A549 (cell line): ENCODE measurements around the gene CDKN3. TPM values are rescaled to one million over a fixed set of nuclear protein-coding genes. Genes with fewer than 3 reads are reported as not detected.
A peak's percentile ranks its signal among the peaks of the same experiment; 100 is the strongest.

Source experiments
- ATAC-seq, 2 experiments: fragments of 200-7000 bp in 1 of 2; fragments of >200 bp in 1 of 2; cut with Nextera tagmentation in 1 of 2; cut with Tn5 transposase in 1 of 2; 3 replicates each; pipeline versions ENCODE4 v1.8.0 to v1.9.1; 2018 to 2020; ENCODE audit warnings: mild to moderate bottlenecking in 1 of 2, moderate library complexity in 1 of 2
- CTCF ChIA-PET: fragments of 300-600 bp; sonication (Branson Sonifier 250); formaldehyde crosslinking; extraction: SDS; loops from one replicate; lab custom pipeline; 2021; ENCODE audit warnings: antibody characterized with exemption, inconsistent platforms; lab: Yijun Ruan, JAX
- POLR2A ChIA-PET: fragments of 350-600 bp; formaldehyde crosslinking; extraction: SDS; loops from one replicate; lab custom pipeline; 2021; ENCODE audit warnings: antibody characterized with exemption, inconsistent platforms; lab: Yijun Ruan, JAX
- DNase-seq, 2 experiments: peaks; one replicate each; pipeline versions ENCODE4 v3.0.0 to v3.0.0-alpha.2; 2011 to 2016; ENCODE audit warnings: low read depth in 1 of 2, low spot score in 1 of 2
- FAIRE-seq: peaks from 2 replicates; lab custom pipeline; 2011; peaks lifted over from hg19 to GRCh38; lab: Jason Lieb, UNC
- H3K27ac ChIP-seq, 2 experiments: fragments of >200 bp; sonication (Bioruptor Twin); formaldehyde crosslinking; 3 replicates each; pipeline ENCODE4 v1.5.1; 2016 to 2017
- H3K4me1 ChIP-seq: fragments of >200 bp; sonication (Bioruptor Twin); formaldehyde crosslinking; 3 replicates; pipeline ENCODE4 v1.6.1; 2016
- H3K4me2 ChIP-seq: fragments of >200 bp; sonication (Bioruptor Twin); formaldehyde crosslinking; 3 replicates; pipeline ENCODE4 v1.6.1; 2016
- H3K4me3 ChIP-seq: fragments of >200 bp; sonication (Bioruptor Twin); formaldehyde crosslinking; 3 replicates; pipeline ENCODE4 v1.5.1; 2016
- H3K9me3 ChIP-seq: fragments of >200 bp; sonication (Bioruptor Twin); formaldehyde crosslinking; 3 replicates; pipeline ENCODE4 v1.6.1; 2016
- ATOH8 ChIP-seq: fragments of 250-450 bp; sonication (Bioruptor Pico); IDR thresholded peaks from 2 replicates; pipeline ENCODE4 v1.5.0; 2020; ENCODE audit warnings: low read depth, mild to moderate bottlenecking, moderate library complexity
- CBX8 ChIP-seq: fragments of 200-600 bp; sonication (generic); IDR thresholded peaks from 2 replicates; pipeline ENCODE4 v1.6.1; 2016
- CEBPB ChIP-seq, 2 experiments: fragments of >200 bp in 1 of 2; sonication (Bioruptor Twin) in 1 of 2; formaldehyde crosslinking in 1 of 2; IDR thresholded peaks; 2 replicates each; pipeline ENCODE4 v1.6.1; 2012 to 2016
- EHMT2 ChIP-seq: fragments of 200-600 bp; sonication (generic); IDR thresholded peaks from 2 replicates; pipeline ENCODE4 v1.6.1; 2016; ENCODE audit warnings: antibody characterized with exemption, low read depth, mild to moderate bottlenecking, moderate library complexity
- EP300 ChIP-seq, 2 experiments: fragments of >200 bp; sonication (Bioruptor Twin); formaldehyde crosslinking; IDR thresholded peaks; 2 replicates in 1 of 2; 3 replicates in 1 of 2; pipeline ENCODE4 v1.6.1; 2016 to 2017
- ESRRA ChIP-seq: fragments of 150-350 bp; IDR thresholded peaks from 2 replicates; pipeline ENCODE4 v1.6.1; 2014; ENCODE audit warnings: mild to moderate bottlenecking, low read length, borderline replicate concordance
- FOSB ChIP-seq: fragments of 250-450 bp; sonication (Bioruptor Pico); IDR thresholded peaks from 2 replicates; pipeline ENCODE4 v1.5.0; 2020; ENCODE audit warnings: mild to moderate bottlenecking, moderate library complexity
- HDAC2 ChIP-seq: fragments of 200-600 bp; sonication (generic); IDR thresholded peaks from 2 replicates; pipeline ENCODE4 v1.6.1; 2016
- HEYL ChIP-seq: fragments of 250-450 bp; sonication (Bioruptor Pico); IDR thresholded peaks from 2 replicates; pipeline ENCODE4 v1.8.0; 2021; ENCODE audit warnings: mild to moderate bottlenecking, moderate library complexity
- KDM1A ChIP-seq: fragments of 200-600 bp; sonication (generic); IDR thresholded peaks from 2 replicates; pipeline ENCODE4 v1.6.1; 2016; ENCODE audit warnings: low read depth, mild to moderate bottlenecking
- MAFK ChIP-seq: fragments of 450-650 bp; IDR thresholded peaks from 2 replicates; pipeline ENCODE4 v1.6.1; 2014; ENCODE audit not compliant: partially characterized antibody
- MAZ ChIP-seq: fragments of 150-350 bp; IDR thresholded peaks from 2 replicates; pipeline ENCODE4 v1.6.1; 2014; ENCODE audit warnings: antibody characterized with exemption, low read depth, low read length, borderline replicate concordance
- MYC ChIP-seq: IDR thresholded peaks from 2 replicates; pipeline ENCODE4 v1.6.1; 2012; ENCODE audit warnings: mild to moderate bottlenecking, inconsistent platforms, low read length, improper control_type of control experiment, borderline replicate concordance
- NPAS2 ChIP-seq: fragments of 250-450 bp; sonication (Bioruptor Pico); IDR thresholded peaks from 2 replicates; pipeline ENCODE4 v1.8.0; 2022; ENCODE audit warnings: mild to moderate bottlenecking, moderate library complexity, borderline replicate concordance
- PBX3 ChIP-seq: IDR thresholded peaks from 2 replicates; pipeline ENCODE4 v1.6.1; 2012
- PHF8 ChIP-seq: fragments of 200-600 bp; sonication (generic); IDR thresholded peaks from 2 replicates; pipeline ENCODE4 v1.6.1; 2016; ENCODE audit warnings: low read depth, mild to moderate bottlenecking, antibody characterized with exemption, moderate library complexity, borderline replicate concordance
- RARB ChIP-seq: fragments of 250-450 bp; sonication (Bioruptor Pico); IDR thresholded peaks from 2 replicates; pipeline ENCODE4 v1.8.0; 2021; ENCODE audit warnings: mild to moderate bottlenecking, moderate library complexity
- RCOR1 ChIP-seq: fragments of 150-350 bp; IDR thresholded peaks from 2 replicates; pipeline ENCODE4 v1.6.1; 2014; ENCODE audit warnings: antibody characterized with exemption, low read length, low read depth
- REST ChIP-seq: fragments of 200-600 bp; sonication (generic); IDR thresholded peaks from 2 replicates; pipeline ENCODE4 v1.6.1; 2016; ENCODE audit warnings: antibody characterized with exemption, mild to moderate bottlenecking, moderate library complexity
- SMC3 ChIP-seq: fragments of >200 bp; sonication (Bioruptor Twin); formaldehyde crosslinking; IDR thresholded peaks from 3 replicates; pipeline ENCODE4 v1.6.1; 2018; ENCODE audit warnings: inconsistent platforms
- TP53 ChIP-seq: fragments of 250-450 bp; sonication (Bioruptor Pico); IDR thresholded peaks from 2 replicates; pipeline ENCODE4 v1.5.0; 2021; ENCODE audit warnings: mild to moderate bottlenecking, moderate library complexity
- USF2 ChIP-seq: fragments of 450-650 bp; IDR thresholded peaks from 2 replicates; pipeline ENCODE4 v1.6.1; 2014; ENCODE audit warnings: antibody characterized with exemption
- ZFP36 ChIP-seq: fragments of 450-650 bp; IDR thresholded peaks from 2 replicates; pipeline ENCODE4 v1.6.1; 2014; ENCODE audit warnings: borderline replicate concordance; ENCODE audit not compliant: partially characterized antibody
- ZSCAN20 ChIP-seq: fragments of 250-450 bp; sonication (Bioruptor Pico); IDR thresholded peaks from 2 replicates; pipeline ENCODE4 v1.8.0; 2022; ENCODE audit warnings: mild to moderate bottlenecking, moderate library complexity
- WGBS: methylation state at CpG from one replicate; pipeline ENCODE4 v1.1.6; 2017; ENCODE audit errors: missing lambda C conversion rate; 5-methylcytosine and 5-hydroxymethylcytosine counted together
- polyA plus RNA-seq, 4 experiments: library from polyadenylated mRNA; depleted of rRNA in 3 of 4; stranded (reverse); fragments of >200 nt; fragmentation: RNase III in 1 of 4; extraction: RNeasy Plus Mini Kit Qiagen cat#74134 plus additional on column Dnase treatment in 1 of 4; gene quantifications; 2 replicates in 3 of 4; 3 replicates in 1 of 4; pipeline ENCODE4 v1.2.3, GENCODE V29; 2011 to 2017

CDKN3 gene
- polyA plus RNA-seq, 2 of the 4 experiments (the other 2 are of a cell fraction) = 67.4 to 154 TPM

GRCh38 chr14:54353266-54353665, 43.5 kb upstream of the CDKN3 start:
- no peak for TF ChIP-seq ESRRA
- no peak for TF ChIP-seq HEYL (CRISPR knock-in tag)
- 52% methylated on average over 6 of the region's 6 CpGs for WGBS
- CTCF ChIA-PET = interaction anchor here (1.1 to 2.1 kb wide), 3 partner anchors 10 to 186 kb away, joined by 3 to 7 read pairs (median 6); no protein-coding TSS in a partner anchor
- H3K27ac ChIP-seq = no peak overlapping the region
- no peak overlapping the region for H3K4me2 ChIP-seq
- DNase-seq (no peak), ATAC-seq (peak in 1 of 2 experiments; percentile 38; a peak in 1 of 6 replicates), FAIRE-seq (no peak)
- no peaks in the 10 kb centered on the region for H3K4me1 ChIP-seq
- H3K4me3 ChIP-seq = no peak overlapping the region
- H3K9me3 ChIP-seq = no peaks in the 10 kb centered on the region
- POLR2A ChIA-PET = no interaction called here

- CTCF ChIA-PET = interaction anchor here (0.9 to 2.1 kb wide), 4 partner anchors 9 to 186 kb away, joined by 3 to 7 read pairs (median 4); no protein-coding TSS in a partner anchor
- H3K27ac ChIP-seq = no peak overlapping the region
- no peaks in the 10 kb centered on the region for H3K4me1 ChIP-seq
- FAIRE-seq (no peak), DNase-seq (no peak), ATAC-seq (no peak)
- POLR2A ChIA-PET = interaction anchor here (0.6 kb wide), 1 partner anchor 19 kb away, joined by 4 read pairs; no protein-coding TSS in a partner anchor
- no peaks in the 10 kb centered on the region for H3K9me3 ChIP-seq
- H3K4me2 ChIP-seq = no peak overlapping the region
- 53% methylated on average over 2 of the region's 2 CpGs for WGBS
- TF ChIP-seq RARB (CRISPR knock-in tag) = no peak
- TF ChIP-seq NPAS2 (CRISPR knock-in tag) = no peak
- no peak for TF ChIP-seq USF2
- TF ChIP-seq CBX8 = no peak
- no peak for TF ChIP-seq KDM1A
- no peak for TF ChIP-seq ESRRA
- no peak for TF ChIP-seq SMC3
- no peak for TF ChIP-seq PHF8
- TF ChIP-seq TP53 (CRISPR knock-in tag) = no peak
- no peak overlapping the region for H3K4me3 ChIP-seq
Observed at GRCh38 chr14:54353694-54354093, 43.1 kb upstream of the CDKN3 start.

- Histone ChIP-seq H3K4me1 (no peaks in the 10 kb centered on the region), H3K4me3 (no peak overlapping the region)
- no peak for FAIRE-seq
- CTCF ChIA-PET = interaction anchor here (0.7 to 2.1 kb wide), 3 partner anchors 9 to 145 kb away, joined by 3 to 7 read pairs (median 4); no protein-coding TSS in a partner anchor
- no peak for TF ChIP-seq REST
- no peak for TF ChIP-seq CEBPB (IDR thresholded peaks at IDR 0.05)
- TF ChIP-seq ZFP36 = no peak
- TF ChIP-seq NPAS2 (CRISPR knock-in tag) = no peak
- no peak for TF ChIP-seq RARB (CRISPR knock-in tag)
- TF ChIP-seq PBX3 = no peak
- TF ChIP-seq MYC = no peak
- no peak for TF ChIP-seq EP300 (IDR thresholded peaks at IDR 0.05)
- TF ChIP-seq EHMT2 = no peak
- TF ChIP-seq MAFK = no peak
- TF ChIP-seq MAZ = no peak
- no peak for TF ChIP-seq TP53 (CRISPR knock-in tag)
- no peak for TF ChIP-seq FOSB (CRISPR knock-in tag)
- no peak for TF ChIP-seq ATOH8
- TF ChIP-seq ZSCAN20 (CRISPR knock-in tag) = no peak
- TF ChIP-seq RCOR1 = no peak
- no peak for TF ChIP-seq HDAC2
- TF ChIP-seq, all 56 proteins: peak for 0
- ATAC-seq = no peak
- POLR2A ChIA-PET = interaction anchor here (0.6 kb wide), 1 partner anchor 18 kb away, joined by 4 read pairs; no protein-coding TSS in a partner anchor
- Histone ChIP-seq H3K27ac (no peak overlapping the region), H3K9me3 (no peaks in the 10 kb centered on the region), H3K4me2 (no peak overlapping the region)
- DNase-seq = no peak
Observed at GRCh38 chr14:54354096-54354495, 42.7 kb upstream of the CDKN3 start.
